A549 treated with AZD2906 at 1 μM for 4 hours (cell line): Measurements from ENCODE around the gene GRID2. TPM values are rescaled to one million over a fixed set of nuclear protein-coding genes. Genes with fewer than 3 reads are reported as not detected.

Experiments
- total RNA-seq: library from RNA; stranded (reverse); fragments of 200-300 nt; extraction: Qiagen RNA extraction; gene quantifications from 5 replicates; pipeline ENCODE4 v1.2.3, GENCODE V29; 2022

Gene GRID2
- not detected in 5 replicates for total RNA-seq

GRCh38 chr4:92303621-92304027, at the start of gene GRID2:
TSS of gene GRID2 (plus strand) at chr4:92303966.

